NCI-H1417 (cell line): ENCODE measurements around the gene SELENON.

Source experiments
- DNase-seq, 3 experiments: peaks; one replicate each; lab custom pipeline; 2025; lab: John Stamatoyannopoulos, UW

Gene SELENON

GRCh38 chr1:25809929-25810328 lies 9.9 kb downstream of the SELENON start:
- DNase-seq, result no peak

DNA sequence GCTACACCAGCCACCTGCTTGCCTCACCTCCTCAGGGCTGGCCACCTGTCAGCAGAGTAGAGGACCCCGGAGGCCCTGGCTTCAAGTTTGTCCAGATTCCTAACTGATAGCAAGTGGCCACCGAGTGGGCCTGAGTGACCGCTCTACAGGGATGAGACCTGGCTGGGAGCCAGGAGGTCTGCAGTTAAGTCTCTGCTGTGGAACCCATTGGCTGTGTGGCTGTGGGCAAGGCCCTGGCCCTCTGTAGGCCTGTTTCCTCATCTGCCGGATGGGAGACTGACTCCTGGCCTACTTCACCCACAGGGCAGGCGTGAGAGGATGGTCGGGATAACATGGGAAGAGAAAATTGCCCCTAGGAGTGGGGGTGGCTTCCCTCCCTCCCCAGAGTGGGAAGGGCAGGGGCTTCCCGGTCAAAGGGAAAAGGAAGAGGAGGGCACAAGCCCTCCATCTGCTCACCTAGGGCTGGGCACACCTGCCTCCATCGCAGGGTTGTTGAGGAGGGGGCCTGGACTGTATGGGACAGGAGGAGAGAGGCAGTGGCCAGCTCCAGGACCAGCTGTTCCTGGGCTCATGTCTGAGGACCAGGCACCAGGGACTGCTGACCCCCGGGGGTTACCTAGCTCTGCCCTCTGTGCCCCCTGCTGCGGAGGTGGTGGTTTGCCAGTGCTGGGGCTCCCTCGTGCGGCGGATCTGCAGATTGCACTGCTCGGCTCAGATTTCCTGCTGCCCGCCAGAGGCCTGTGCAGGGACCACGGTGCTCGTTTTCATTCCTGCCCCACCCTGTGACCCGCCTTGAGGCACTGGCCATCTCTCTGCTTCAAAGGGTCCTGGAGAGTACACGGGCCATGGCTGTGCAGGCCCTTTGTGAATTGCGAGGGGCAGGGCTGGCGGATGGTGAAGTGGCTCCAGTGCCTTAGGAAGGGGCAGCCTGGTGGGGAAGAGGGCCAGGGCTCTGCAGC lies 10.6 kb downstream of the SELENON start:
- DNase-seq, result peak; percentile 45 to 75 (median 60)

GRCh38 chr1:25811384-25812082 lies 11.5 kb downstream of the SELENON start:
- DNase-seq, result no peak

- DNase-seq, result no peak
These were observed 13.2 kb downstream of the SELENON start for GRCh38 chr1:25813071-25813733.

- no peak for DNase-seq
These were observed 13.9 kb downstream of the SELENON start for GRCh38 chr1:25813734-25814471.

GRCh38 chr1:25814549-25815087 lies 14.6 kb downstream of the SELENON start:
- DNase-seq, result no peak

DNA sequence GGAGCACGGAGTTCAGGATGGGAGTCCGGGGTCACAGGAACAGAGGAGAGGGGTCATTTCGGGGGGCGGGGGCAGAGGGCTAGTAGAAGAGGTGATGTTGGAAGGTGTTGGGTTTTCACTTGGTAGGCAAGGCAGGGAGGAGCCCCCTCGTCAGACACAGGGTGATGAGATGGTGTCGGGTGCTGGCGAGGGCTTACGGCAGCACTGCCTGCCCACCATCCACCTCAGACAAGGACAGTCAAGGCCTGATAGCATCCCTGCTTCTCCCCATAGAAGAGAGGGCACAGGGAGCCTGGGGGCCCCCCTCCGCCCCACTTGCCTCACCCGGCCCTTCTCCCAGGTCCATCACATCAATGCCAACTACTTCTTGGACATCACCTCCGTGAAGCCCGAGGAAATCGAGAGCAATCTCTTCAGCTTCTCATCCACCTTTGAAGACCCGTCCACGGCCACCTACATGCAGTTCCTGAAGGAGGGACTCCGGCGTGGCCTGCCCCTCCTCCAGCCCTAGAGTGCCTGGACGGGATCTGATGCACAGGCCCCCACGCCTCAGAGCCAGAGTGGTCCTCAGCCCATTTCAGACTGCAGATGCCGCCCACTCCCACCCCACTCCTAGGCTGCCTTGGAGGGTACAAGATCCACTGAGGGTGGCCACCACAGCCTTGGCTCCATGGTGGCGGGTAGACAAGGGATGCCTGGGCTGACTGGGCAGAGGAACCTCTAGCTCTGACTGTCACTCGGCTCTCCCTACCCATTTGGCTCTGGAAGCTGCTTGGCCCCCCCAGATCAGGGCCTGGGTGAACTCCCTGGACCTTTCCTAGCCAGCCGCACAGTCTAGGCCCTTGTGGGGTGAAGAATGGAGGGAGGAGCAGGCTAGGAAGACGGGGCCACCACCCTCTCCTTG lies 15.5 kb downstream of the SELENON start:
- DNase-seq, result no peak

DNA sequence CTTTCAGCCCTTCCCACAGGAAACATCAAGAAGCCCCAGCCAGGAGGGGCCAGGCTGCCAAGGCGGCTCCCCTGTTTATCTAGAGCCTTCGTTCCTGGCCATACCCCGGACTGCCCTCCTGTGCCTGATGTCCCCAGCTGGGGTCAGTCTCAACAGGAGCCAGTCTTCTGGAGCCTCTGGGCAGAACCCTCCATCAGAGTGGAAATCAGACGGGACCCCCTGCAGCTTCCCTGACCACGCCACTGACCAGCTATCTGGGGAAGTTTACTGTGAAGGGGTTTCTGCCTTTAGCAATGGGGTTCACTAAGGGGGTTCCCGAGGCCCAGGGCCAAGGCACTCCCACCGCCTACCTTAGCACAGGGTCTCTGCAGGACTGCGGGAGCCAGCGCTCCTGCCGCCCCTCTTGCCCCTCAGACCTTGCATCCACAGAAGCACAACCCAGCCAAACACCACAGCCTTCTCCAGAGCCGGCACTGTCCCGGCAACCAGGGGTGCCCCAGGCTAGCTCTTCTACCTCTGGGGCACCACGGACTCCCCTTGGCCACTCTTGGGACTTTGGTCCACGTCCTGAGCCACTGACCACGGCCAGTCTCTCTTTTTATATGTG lies 16.2 kb downstream of the SELENON start:
- DNase-seq, result no peak

DNA sequence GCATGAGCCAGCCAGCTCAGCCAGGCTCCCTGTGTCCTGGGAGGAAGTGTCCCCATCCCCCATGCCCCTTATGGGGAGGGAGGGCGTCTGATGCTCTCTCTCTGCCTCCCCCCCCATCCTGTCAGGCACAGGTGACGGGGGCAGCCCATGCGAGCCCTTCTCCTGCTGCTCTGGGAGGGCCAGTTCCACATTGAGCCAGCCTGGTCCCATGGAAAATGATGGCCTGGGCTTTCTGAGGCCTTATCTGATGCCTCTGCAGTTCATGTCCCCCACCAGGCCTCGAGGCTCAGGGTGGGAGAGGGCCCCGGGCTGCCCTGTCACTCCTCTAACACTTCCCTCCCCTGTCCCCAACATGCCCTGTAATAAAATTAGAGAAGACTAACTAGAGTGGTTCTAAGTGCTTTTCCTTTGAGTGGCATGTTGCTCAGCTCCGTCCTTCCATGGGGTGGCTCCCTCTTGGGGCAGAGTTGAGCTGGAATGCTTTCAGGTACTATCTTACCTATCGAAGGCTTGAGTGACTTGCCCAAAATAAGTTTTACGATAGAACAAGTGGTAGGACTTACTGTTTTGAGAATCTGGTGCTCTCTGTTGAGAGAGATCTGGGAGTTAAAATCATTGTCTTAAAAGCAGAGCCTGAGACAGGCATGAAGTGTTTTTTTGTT lies 18.0 kb downstream of the SELENON start:
- DNase-seq, result no peak

- DNase-seq, result no peak
These were observed 18.6 kb downstream of the SELENON start for GRCh38 chr1:25818569-25818968.

GRCh38 chr1:25819491-25820246 lies 19.7 kb downstream of the SELENON start, which contains the start of gene MTFR1L:
Gene MTFR1L (plus strand): TSS chr1:25819954. CDS start chr1:25823105, 3,151 bp downstream.
- DNase-seq, result peak; percentile 83 to 88 (median 85)

GRCh38 chr1:25820247-25821111 lies 20.5 kb downstream of the SELENON start:
- DNase-seq, result peak; percentile 9 to 72 (median 72)

- DNase-seq, result no peak
These were observed 21.1 kb downstream of the SELENON start for GRCh38 chr1:25821112-25821476.

DNA sequence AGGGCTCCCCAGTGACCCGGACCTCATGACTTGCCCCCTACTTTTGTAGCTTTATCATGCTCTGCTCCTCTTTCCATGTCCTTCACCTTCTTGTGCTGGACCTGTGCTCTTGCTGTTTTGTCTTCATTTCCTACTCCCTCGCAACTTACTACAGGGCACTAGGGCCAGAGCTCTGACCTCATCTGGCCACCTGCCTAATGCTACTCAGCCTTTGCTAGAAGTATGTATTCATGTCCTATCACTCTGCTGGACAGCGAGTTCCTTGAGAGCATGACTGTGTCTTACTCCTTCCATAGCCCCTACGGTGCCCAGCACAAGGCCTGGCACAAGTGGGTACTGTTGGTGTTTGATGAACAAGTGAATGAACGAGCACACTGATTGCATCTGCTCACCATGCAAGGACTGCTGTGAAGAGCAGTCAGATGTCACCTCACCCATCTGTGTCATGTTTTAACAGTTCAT lies 21.7 kb downstream of the SELENON start:
- no peak for DNase-seq

DNA sequence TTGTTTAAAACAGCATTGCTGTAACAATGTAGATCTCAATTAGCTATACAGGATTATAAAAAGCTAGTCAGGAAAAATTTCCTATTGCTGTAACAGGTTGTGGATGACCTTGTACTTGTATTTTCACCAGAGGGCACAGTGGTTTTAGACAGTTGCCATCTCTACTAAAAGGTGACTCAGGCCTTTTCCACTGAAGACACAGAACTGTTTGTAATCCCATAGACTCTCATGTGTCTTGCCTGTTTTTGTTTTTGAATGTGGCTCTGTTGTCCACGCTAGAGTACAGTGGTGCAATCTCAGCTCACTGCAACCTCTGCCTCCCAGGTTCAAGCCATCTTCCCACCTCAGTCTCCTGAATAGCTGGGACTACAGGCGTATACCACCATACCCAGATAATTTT lies 25.6 kb downstream of the SELENON start:
- DNase-seq, result no peak

- no peak for DNase-seq
These were observed 26.6 kb downstream of the SELENON start for GRCh38 chr1:25826571-25826970.

DNA sequence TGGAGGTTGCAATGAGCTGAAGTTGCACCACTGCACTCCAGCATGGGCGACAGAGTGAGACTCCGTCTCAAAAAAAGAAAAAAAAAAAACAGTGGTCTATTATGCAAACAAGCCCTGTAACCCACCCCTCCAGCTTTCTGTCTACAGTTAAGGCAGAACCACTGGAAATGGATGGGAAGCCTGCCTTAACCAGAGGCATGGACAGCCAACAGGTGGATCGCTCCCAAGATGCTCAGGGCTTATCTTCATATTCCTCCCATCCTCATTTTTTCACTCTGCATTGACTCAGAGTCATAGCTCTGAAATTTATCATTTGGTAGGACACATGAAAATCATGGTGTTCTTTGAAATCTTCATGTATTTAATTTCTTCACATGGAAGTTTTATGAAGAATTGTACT lies 28.5 kb downstream of the SELENON start:
- no peak for DNase-seq

DNA sequence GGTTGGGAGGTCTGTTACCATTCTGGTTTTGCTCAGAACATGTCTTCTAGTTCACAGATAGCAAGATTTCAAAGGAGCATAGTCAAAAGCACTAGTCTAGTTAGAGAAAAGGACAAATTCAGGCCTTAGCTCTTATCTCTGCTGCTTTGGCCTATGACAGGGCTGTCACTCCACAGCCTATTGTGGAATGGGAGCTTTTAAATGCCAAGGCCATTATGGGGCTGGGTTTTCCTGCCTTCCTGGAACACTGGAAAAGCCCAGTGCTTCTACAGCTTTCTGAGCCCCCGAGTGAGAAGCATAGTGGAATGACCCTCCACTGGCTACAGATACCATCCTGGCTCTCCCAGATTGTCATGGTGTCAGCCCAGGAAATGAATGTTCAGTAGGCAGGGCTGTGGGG lies 29.1 kb downstream of the SELENON start:
- DNase-seq, result no peak
